VCaP (cell line): Measurements from ENCODE around the gene ST8SIA4.

ENCODE experiments used
- H3K27ac ChIP-seq: fragments of 450-650 bp; 2 replicates; pipeline ENCODE4 v1.5.1; 2017
- TF ChIP-seq, protein P1 (sequence below): fragments of 450-650 bp; conservative IDR thresholded peaks from 2 replicates; pipeline ENCODE4 v1.5.1; 2017; ENCODE audit warnings: mild to moderate bottlenecking, moderate library complexity

ST8SIA4 gene, protein sequence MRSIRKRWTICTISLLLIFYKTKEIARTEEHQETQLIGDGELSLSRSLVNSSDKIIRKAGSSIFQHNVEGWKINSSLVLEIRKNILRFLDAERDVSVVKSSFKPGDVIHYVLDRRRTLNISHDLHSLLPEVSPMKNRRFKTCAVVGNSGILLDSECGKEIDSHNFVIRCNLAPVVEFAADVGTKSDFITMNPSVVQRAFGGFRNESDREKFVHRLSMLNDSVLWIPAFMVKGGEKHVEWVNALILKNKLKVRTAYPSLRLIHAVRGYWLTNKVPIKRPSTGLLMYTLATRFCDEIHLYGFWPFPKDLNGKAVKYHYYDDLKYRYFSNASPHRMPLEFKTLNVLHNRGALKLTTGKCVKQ

DNA sequence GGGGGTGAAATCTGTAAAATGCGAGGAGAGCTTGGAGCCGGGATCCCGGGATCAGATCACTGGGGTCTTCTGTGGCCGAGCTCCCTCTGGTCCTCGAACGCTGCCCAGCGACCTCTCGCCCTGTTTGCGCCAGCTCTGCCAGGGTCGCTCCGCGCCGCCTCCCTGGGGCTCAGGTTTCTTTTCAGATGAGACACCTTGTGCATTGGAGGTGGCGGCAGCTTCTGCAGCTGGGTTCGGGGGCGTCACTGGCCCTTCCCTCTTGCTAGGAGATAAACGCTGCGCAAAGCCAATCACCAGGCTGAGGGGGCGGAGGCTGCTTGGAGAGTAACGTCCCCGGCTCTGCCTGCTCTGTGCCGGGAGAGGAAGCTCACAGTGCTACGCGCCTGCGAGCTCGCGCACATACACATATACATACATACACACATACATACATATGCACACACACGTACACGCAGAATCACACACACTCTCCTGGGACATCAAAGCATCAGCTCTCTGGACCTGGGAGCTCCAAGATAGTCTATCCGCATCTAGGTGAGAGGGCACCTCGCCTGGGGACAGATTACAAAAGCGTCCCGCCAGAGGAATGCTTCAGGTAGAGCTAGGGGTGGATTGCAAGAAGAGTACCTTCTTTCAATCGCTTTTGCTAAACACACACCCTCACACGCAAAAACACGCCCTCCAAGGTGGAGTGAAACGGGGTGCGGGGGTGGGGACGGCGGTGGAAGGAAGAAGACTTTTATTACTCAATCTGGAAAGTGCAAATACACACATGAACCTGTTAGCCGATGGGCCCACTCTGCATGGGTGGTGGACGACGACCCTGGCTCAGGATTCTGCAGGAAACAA lies at the start of gene ST8SIA4:
Gene ST8SIA4 (minus strand): TSS at position 244 of the 849 bp plus-strand sequence. CDS start 327 bp downstream, outside the sequence.
- TF ChIP-seq, protein P1, sequence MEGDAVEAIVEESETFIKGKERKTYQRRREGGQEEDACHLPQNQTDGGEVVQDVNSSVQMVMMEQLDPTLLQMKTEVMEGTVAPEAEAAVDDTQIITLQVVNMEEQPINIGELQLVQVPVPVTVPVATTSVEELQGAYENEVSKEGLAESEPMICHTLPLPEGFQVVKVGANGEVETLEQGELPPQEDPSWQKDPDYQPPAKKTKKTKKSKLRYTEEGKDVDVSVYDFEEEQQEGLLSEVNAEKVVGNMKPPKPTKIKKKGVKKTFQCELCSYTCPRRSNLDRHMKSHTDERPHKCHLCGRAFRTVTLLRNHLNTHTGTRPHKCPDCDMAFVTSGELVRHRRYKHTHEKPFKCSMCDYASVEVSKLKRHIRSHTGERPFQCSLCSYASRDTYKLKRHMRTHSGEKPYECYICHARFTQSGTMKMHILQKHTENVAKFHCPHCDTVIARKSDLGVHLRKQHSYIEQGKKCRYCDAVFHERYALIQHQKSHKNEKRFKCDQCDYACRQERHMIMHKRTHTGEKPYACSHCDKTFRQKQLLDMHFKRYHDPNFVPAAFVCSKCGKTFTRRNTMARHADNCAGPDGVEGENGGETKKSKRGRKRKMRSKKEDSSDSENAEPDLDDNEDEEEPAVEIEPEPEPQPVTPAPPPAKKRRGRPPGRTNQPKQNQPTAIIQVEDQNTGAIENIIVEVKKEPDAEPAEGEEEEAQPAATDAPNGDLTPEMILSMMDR = no peak
- no peak within 1 kb of the TSS for H3K27ac ChIP-seq

DNA sequence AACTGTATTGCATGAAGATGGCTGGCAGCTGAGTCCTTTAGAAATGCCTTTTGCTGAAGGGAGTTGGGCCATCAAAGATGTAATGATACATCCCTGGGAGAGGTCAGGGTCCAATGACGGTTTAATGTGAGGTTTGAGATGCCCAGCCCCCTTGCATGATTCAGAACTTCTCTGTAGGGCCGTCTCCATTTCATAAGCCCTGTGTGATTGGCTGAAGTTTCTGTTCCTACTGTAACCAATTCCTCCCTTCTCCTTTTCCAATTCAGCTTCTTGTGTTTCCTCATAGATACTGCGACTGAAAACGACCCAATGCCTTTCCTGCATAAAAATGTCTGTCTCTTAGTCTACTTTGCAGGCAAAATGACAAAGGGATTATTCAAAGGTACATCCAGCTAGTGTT lies 47.9 kb upstream of the ST8SIA4 start:
- no peak overlapping the region for H3K27ac ChIP-seq
- TF ChIP-seq, protein P1 = no peak

DNA sequence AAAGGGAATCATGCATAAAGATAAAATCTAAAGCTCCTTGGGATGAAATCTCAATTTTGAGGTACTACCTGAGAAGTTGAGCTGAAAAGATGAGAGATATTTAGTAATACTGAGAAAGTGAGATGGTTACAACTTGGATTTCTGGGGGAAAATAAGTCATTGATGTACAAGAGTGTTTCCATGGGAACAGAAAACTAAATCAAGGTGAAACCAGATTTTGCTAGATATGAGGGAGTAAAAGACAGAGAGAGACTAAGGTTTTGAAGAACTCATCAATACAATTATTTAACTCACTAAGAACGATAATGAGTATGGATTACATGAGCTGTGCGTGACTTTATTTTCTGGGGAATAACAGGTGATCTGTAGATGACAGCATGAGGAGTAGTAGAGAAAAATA lies 10.2 kb upstream of the ST8SIA4 start:
- TF ChIP-seq, protein P1 = no peak
- H3K27ac ChIP-seq = no peak overlapping the region

DNA sequence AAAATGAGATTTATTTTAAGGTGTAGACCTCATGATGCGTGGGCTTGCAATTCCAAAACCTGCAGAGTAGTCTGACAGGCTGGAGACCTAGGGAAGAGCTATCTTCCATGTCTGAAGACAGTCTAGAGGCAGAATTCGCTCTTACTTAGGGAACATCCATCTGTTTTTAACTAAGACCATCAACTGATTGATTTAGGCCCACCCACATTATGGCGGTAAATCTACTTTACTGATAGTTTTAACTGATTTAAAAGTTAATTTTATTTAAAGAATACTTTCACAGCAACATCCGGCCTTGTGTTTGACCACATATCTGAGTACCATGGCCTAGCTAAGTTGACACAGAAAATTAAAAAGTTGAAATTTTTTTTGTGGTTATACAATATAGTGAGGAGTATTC lies 6.0 kb upstream of the ST8SIA4 start:
- TF ChIP-seq, protein P1 = no peak
- H3K27ac ChIP-seq = no peak overlapping the region

DNA sequence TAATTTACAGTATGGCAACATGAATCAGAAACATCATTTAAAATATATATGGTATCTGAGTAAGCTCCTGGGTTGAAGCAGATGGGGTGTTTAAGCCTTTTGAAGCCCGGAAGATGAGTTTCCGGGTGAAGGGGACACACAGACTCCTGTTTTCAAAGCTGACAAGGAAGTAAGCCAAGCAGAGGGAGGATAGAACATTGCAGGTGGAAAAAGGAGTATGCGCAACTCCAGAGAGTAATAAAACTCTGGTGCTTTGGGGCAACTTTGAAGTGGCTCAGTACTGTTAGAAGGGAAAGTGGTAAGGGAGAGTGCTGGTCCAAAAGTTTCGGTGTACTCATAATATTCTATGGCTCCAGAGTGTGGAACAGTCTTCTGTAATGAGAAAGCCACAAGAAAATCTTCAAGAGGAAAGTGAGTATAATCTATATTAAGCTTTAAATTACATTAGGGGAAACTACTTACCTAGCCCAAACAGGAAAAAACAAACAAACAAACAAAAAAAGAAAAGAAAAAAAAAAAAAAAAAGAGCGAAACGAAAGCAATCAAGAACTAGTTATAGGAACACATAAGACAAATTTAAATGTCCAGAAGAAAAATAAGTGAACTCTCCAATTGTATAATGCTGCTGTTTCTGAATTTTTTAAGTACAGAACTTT lies 2.3 kb upstream of the ST8SIA4 start:
- H3K27ac ChIP-seq = no peak overlapping the region

DNA sequence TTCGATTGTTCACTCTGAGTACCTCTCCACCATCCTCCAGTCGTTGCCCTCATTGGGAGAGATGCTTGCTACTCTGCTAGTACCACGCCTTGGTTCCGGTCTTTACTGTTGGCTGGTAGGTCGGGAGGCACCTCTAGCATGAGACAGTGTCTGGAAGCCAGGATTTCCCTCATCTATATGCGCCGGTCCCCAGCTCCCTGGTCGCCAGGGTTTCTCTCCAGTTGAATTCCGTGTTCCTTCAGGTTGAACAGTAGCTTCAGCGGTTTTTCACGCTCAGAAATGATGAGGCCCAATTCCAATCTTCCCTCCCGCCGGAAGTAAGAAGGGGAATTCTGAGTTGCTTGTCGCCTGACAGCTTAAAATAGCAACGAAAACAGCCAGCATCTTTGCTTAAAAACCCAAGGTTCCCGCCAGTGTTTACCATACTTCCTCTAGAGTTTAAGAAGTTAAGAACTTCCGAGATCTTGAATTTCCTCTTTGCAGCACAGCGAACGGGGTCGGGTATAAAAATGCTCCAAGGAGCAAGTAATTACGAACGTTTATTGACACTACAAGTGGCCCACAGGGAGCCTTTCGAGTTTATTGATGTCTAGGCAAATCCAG lies 1.3 kb upstream of the ST8SIA4 start:
- no peak overlapping the region for H3K27ac ChIP-seq
- TF ChIP-seq, protein P1 = no peak

More for the DNA sequence above, 2.3 kb upstream of the ST8SIA4 start:
- TF ChIP-seq, protein P1 = no peak
